Fibroblast of lung (primary cell): ENCODE results near the gene MRPS21.

Source experiments
- EZH2 ChIP-seq: IDR thresholded peaks from 2 replicates; pipeline ENCODE4 v1.5.1; 2012; ENCODE audit warnings: low read length, control low read depth, mild to moderate bottlenecking; ENCODE audit errors: missing control alignments
- TF ChIP-seq, protein P1 (sequence below), 2 donors: IDR thresholded peaks in 1 of 2; conservative IDR thresholded peaks in 1 of 2; 1 replicate in 1 of 2; 2 replicates in 1 of 2; pipeline ENCODE4 v1.5.1; 2011 to 2012; ENCODE audit warnings: low read length in 2 of 2, control low read depth in 1 of 2, inconsistent platforms in 1 of 2, low read depth in 1 of 2, mild to moderate bottlenecking in 1 of 2

DNA sequence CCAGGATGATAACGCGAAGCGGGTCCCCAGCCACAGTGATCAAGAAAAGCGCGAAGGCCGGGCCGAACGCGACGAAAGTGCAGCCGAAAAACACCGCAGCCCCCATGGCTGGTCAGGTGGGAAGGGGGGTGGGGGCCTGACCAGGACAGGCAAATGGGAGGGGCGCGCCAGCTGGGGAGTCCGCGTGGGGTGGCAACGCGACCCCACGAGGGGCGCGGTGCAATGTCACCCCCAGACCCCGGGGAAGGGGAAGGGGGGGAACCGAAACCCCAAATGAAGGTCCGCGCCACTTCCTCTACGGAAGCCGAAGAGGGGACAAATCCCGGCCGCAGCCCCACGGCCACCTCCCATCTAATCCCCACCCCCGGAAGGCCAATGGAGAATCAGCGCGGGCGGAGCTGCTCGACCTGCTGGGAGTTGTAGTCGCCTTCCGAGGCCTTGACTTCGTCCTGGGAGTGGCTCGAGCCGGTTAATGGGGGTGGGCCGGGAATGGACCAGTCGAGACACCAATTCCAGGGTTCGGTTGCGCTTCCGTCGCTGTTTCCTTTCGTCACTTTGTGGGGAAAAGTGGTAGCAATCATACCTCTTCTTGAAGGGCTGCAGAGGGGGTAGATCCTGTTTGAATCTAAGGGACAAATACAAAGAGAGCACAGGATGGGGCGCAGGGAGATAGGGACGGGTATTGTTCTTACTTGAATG lies 24.8 kb upstream of the MRPS21 start, which contains the start of gene APH1A:
- TF ChIP-seq, protein P1, sequence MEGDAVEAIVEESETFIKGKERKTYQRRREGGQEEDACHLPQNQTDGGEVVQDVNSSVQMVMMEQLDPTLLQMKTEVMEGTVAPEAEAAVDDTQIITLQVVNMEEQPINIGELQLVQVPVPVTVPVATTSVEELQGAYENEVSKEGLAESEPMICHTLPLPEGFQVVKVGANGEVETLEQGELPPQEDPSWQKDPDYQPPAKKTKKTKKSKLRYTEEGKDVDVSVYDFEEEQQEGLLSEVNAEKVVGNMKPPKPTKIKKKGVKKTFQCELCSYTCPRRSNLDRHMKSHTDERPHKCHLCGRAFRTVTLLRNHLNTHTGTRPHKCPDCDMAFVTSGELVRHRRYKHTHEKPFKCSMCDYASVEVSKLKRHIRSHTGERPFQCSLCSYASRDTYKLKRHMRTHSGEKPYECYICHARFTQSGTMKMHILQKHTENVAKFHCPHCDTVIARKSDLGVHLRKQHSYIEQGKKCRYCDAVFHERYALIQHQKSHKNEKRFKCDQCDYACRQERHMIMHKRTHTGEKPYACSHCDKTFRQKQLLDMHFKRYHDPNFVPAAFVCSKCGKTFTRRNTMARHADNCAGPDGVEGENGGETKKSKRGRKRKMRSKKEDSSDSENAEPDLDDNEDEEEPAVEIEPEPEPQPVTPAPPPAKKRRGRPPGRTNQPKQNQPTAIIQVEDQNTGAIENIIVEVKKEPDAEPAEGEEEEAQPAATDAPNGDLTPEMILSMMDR (conservative IDR thresholded peaks at IDR 0.05 in 1 of 2, IDR thresholded peaks at IDR 0.05 in 1 of 2; ENCODE audit: low read depth in 1 of 2, low read length in 2 of 2): no peak
- TF ChIP-seq EZH2: no peak
